Epithelial cell of proximal tubule (primary cell): ENCODE measurements around the gene PNRC1. TPM values are rescaled to one million over a fixed set of nuclear protein-coding genes. Genes with fewer than 3 reads are reported as not detected.

Experiments
- DNase-seq: peaks from one replicate; pipeline ENCODE4 v3.0.0-alpha.2; 2011; ENCODE audit warnings: low read depth
- H3K4me3 ChIP-seq: 2 replicates; pipeline ENCODE4 v1.5.1; 2011; ENCODE audit warnings: low read depth, mild to moderate bottlenecking, low read length
- CTCF ChIP-seq: conservative IDR thresholded peaks from 2 replicates; pipeline ENCODE4 v1.5.1; 2012; ENCODE audit warnings: low read depth, mild to moderate bottlenecking, low read length
- total RNA-seq: library from RNA; depleted of rRNA; stranded (reverse); fragments of >200 nt; gene quantifications from 2 replicates; pipeline ENCODE4 v1.2.3, GENCODE V29; 2015

PNRC1 gene
- total RNA-seq, 1 donor from 2014 or later, result 62.6 TPM

GRCh38 chr6:89069536-89070163 lies 10.9 kb upstream of the PNRC1 start:
- no peak for DNase-seq
- H3K4me3 ChIP-seq, result no peak overlapping the region
- TF ChIP-seq CTCF, result no peak

GRCh38 chr6:89071036-89071435 lies 9.5 kb upstream of the PNRC1 start:
- H3K4me3 ChIP-seq, result no peak overlapping the region
- DNase-seq, result no peak
- no peak for TF ChIP-seq CTCF

GRCh38 chr6:89073014-89073620 lies 7.4 kb upstream of the PNRC1 start:
- TF ChIP-seq CTCF, result no peak
- no peak for DNase-seq
- H3K4me3 ChIP-seq, result no peak overlapping the region

GRCh38 chr6:89073840-89074239 lies 6.7 kb upstream of the PNRC1 start:
- H3K4me3 ChIP-seq, result no peak overlapping the region
- TF ChIP-seq CTCF, result no peak
- no peak for DNase-seq

GRCh38 chr6:89079511-89080234 lies 878 bp upstream of the PNRC1 start:
- peak overlapping the region; percentile 96 for H3K4me3 ChIP-seq
- DNase-seq, result no peak
- no peak for TF ChIP-seq CTCF

GRCh38 chr6:89081129-89081422 lies 525 bp downstream of the PNRC1 start:
- TF ChIP-seq CTCF, result no peak
- DNase-seq, result no peak
- H3K4me3 ChIP-seq, result peak overlapping the region; percentile 96
